Upper lobe of right lung (tissue), 1 donor: ENCODE measurements around the gene MYO5A. TPM values are rescaled to one million over a fixed set of nuclear protein-coding genes. Genes with fewer than 3 reads are reported as not detected.
A peak's percentile ranks its signal among the peaks of the same experiment; 100 is the strongest.
"Not testable (repeated sequence)": the region's sequence is repeated elsewhere in the genome, so short reads cannot be mapped to it uniquely, and the experiment has no call there.

Experiments
- ATAC-seq: fragments of 200-7000 bp; cut with Tn5 transposase; one replicate; pipeline ENCODE4 v1.9.1; 2020; ENCODE audit warnings: mild to moderate bottlenecking, moderate library complexity
- DNase-seq: peaks from one replicate; pipeline ENCODE4 v3.0.0-alpha.2; 2020
- H3K27ac ChIP-seq: fragments of 200-600 bp; one replicate; pipeline ENCODE4 v1.8.0; 2022
- H3K27me3 ChIP-seq: fragments of 200-600 bp; one replicate; pipeline ENCODE4 v1.8.0; 2022; ENCODE audit warnings: mild to moderate bottlenecking
- H3K36me3 ChIP-seq: fragments of 200-600 bp; one replicate; pipeline ENCODE4 v1.8.0; 2022
- H3K4me1 ChIP-seq: fragments of 200-600 bp; one replicate; pipeline ENCODE4 v1.8.0; 2022
- H3K4me3 ChIP-seq: fragments of 200-600 bp; one replicate; pipeline ENCODE4 v1.8.0; 2022; ENCODE audit warnings: mild to moderate bottlenecking
- H3K9me3 ChIP-seq: fragments of 200-600 bp; one replicate; pipeline ENCODE4 v1.8.0; 2022
- intact Hi-C: fragments of 100-400 bp; cut with DNase I; formaldehyde crosslinking; loops from one replicate; pipeline ENCODE4 v1.11.0; 2022
- total RNA-seq: library from RNA; stranded (reverse); fragmentation: NEBNext Ultra II Directional; extraction: Animal tissue kit (Norgen Biotek cat#: 25700); gene quantifications from one replicate; pipeline ENCODE4 v1.2.1, GENCODE V29; 2021
- TF ChIP-seq, protein P1 (sequence below): fragments of 200-600 bp; IDR thresholded peaks from one replicate; pipeline ENCODE4 v1.8.0; 2022; ENCODE audit warnings: antibody characterized with exemption
- donor health status: DM: no; HTN: yes; CAD: no; lungs with severe emphysema.

The MYO5A gene
- total RNA-seq, 1 donor from 2014 or later = 26.0 TPM

DNA sequence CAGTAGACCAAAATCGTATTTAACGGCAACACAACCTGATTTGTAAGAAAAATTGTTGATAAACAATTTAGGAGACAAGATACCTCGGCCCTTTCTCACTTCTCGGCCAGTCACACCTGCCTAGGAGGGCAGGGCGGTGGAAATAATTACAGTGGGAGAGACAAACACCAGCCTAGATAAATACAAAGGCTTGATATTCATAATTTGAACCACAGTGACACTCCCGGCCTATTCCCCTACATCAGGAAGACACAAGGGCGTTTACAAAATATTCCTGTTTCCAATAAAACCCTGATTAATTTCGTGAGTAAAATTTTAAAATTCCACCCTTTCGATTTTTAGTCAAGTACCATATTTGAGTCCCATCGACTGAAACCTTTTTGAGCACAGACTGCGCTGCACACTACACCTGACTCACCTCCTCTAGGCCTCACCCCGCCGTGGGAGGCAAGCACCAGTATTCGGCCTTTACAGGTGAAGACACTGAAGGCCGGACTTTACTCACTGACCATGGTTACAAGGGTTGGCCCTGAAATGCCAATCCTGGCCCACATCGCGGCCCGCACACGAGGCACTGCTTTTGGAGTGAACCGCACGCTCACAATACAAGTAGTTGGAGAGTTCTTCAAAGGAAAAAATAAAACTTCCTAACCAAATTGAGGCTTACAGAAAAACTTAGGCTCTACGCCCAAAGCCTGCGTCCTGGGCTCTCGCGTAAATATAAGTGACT lies 39.4 kb upstream of the MYO5A start:
- H3K4me3 ChIP-seq = peak overlapping the region; percentile 89
- H3K27ac ChIP-seq = peak overlapping the region; percentile 93
- DNase-seq = peak; percentile 73
- H3K9me3 ChIP-seq = no peaks in the 10 kb centered on the region
- intact Hi-C loops = no loop called here
- H3K36me3 ChIP-seq = no peaks in the 10 kb centered on the region
- ATAC-seq = peak; percentile 55
- H3K27me3 ChIP-seq = no peaks in the 10 kb centered on the region
- TF ChIP-seq, protein P1, sequence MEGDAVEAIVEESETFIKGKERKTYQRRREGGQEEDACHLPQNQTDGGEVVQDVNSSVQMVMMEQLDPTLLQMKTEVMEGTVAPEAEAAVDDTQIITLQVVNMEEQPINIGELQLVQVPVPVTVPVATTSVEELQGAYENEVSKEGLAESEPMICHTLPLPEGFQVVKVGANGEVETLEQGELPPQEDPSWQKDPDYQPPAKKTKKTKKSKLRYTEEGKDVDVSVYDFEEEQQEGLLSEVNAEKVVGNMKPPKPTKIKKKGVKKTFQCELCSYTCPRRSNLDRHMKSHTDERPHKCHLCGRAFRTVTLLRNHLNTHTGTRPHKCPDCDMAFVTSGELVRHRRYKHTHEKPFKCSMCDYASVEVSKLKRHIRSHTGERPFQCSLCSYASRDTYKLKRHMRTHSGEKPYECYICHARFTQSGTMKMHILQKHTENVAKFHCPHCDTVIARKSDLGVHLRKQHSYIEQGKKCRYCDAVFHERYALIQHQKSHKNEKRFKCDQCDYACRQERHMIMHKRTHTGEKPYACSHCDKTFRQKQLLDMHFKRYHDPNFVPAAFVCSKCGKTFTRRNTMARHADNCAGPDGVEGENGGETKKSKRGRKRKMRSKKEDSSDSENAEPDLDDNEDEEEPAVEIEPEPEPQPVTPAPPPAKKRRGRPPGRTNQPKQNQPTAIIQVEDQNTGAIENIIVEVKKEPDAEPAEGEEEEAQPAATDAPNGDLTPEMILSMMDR = no peak
- peaks cover 38% of the 10 kb centered on the region for H3K4me1 ChIP-seq

DNA sequence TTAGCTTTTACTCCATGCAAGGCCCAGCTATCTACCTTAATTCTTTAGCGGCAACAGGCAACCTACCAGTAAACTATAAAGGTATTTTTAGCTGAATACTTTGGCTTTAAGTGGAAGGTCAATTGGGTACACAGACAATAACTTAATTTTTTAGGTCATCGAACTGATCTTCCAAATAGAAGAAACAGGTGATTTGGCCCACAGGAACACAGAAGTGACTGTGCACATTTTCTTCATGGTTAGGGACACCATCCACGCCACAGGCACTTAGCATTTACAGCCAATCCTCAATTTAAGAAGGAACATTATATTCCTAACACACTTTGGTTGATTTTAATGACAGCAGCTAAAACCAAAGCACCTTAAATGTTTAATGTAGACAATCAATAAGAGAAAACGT lies 38.2 kb upstream of the MYO5A start:
- TF ChIP-seq, protein P1 = no peak
- Histone ChIP-seq H3K36me3 (no peaks in the 10 kb centered on the region), H3K27ac (no peak overlapping the region), H3K4me1 (peaks cover 38% of the 10 kb centered on the region), H3K9me3 (no peaks in the 10 kb centered on the region), H3K27me3 (no peaks in the 10 kb centered on the region), H3K4me3 (peak overlapping the region; percentile 89)
- DNase-seq (no peak), ATAC-seq (no peak)
- intact Hi-C loops = no loop called here

DNA sequence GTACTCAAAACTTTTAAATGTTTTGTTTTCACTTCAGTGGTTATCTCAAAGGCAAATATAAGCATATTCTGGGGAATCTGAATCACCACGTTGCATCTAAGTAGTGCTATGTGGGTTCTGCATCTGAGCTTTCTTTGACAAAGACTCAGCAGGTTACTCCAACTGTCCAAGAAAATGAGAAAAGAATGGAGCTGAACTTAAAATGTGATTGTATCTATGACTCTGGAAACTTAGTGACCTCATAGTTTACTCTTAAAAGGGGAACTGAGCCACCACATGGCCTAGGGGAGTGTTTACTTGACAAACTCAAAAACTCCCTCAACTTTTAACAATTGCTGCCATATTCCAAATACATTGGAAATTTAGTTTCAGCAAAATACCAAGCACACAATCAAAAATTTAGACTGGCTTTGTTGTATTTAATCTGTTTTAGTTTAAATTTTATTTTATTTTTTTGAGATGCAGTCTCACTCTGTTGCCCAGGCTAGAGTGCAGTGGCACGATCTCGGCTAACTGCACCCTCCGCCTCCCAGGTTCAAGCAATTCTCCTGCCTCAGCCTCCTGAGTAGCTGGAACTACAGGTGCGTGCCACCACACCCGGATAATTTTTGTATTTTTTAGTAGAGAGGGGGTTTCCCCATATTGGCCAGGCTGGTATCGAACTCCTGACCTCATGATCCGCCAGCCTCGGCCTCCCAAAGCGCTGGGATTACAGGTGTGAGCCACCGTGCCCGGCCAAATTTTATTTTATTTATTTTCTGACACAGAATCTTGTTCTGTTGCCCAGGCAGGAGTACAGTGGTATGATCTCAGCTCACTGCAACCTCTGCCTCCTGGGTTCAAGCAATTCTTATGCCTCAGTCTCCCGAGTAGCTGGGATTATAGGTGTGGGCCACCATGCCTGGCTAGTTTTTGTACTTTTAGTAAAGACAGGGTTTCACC lies 37.0 kb upstream of the MYO5A start:
- ATAC-seq, intact Hi-C loops, H3K27ac ChIP-seq, H3K4me3 ChIP-seq, DNase-seq, H3K9me3 ChIP-seq, H3K36me3 ChIP-seq, H3K27me3 ChIP-seq: not testable (repeated sequence)
- peaks cover 43% of the 10 kb centered on the region for H3K4me1 ChIP-seq

DNA sequence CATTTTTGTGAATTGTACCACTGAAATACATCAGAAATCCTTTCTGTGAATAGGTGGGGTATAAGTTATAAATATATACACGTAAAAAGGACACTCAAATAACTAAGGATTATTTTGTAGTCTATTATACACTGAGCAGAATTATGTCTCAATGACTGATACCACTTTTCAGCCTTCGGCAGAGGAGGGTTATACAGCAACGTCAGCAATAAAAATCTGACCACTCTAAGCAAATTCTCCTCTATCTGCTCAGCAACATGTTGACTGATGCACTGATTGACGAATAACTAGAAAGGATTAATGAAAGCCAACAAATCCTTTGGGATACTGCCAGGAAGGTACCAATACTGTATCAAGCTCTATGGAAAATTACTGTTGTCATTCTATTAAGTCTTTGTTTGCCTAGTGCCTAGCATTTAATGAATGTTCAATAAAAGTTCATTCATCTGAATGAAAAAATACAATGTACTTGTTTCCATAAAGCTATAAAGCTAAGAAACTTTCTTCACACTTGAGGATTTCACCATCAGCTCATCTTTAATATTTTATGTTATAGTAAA lies 34.9 kb upstream of the MYO5A start:
- no peaks in the 10 kb centered on the region for H3K27me3 ChIP-seq
- no peak overlapping the region for H3K4me3 ChIP-seq
- peaks cover 57% of the 10 kb centered on the region for H3K4me1 ChIP-seq
- ATAC-seq (no peak), DNase-seq (no peak)
- TF ChIP-seq, protein P1 = no peak
- no peak overlapping the region for H3K27ac ChIP-seq
- peaks cover 4% of the 10 kb centered on the region for H3K36me3 ChIP-seq
- H3K9me3 ChIP-seq = no peaks in the 10 kb centered on the region
- intact Hi-C loops = no loop called here

DNA sequence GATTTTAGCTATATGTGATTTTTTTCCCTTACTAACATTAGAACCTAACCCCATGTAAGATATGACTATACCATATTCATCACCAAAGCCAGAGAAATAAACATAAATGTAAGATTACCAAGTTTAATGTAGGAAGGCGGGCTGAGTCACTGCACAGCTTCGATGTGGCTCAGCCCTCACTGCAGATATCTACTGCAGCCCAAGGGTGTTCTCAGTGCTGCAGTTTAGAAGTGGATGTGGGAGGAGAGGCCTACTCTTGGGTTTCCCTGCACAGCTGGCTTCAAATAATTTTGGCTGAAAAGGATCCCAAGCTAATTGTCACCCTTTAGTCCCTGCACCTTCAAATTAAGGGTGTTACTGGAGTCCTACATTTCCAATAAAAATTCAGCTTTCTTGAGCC lies 30.9 kb upstream of the MYO5A start:
- TF ChIP-seq, protein P1 = no peak
- Histone ChIP-seq H3K4me3 (no peak overlapping the region), H3K27me3 (no peaks in the 10 kb centered on the region), H3K36me3 (peaks cover 21% of the 10 kb centered on the region), H3K27ac (no peak overlapping the region), H3K9me3 (no peaks in the 10 kb centered on the region), H3K4me1 (peaks cover 39% of the 10 kb centered on the region)
- intact Hi-C loops = no loop called here
- no peak for DNase-seq
- no peak for ATAC-seq

DNA sequence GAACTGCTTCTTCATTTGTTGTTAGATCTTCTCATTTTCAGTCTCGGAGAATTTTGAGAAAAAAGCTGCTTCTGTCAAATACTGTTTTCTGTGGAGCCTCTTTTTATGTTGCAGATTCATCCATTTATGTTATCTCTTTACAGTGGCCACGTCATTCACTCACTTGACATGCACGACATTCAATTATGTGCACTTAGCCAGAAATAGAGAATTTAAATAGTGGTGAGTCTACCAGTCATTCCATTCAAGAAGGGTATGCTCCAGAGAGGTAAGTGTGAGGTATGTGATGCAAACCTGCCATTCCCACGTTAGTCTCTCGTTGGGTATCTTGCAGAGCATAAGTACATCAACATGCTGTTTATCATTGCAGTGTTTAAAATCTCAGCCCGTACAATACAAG lies 30.3 kb upstream of the MYO5A start:
- ATAC-seq (no peak), DNase-seq (no peak)
- H3K4me1 ChIP-seq = peaks cover 37% of the 10 kb centered on the region

More for the DNA sequence above, 30.3 kb upstream of the MYO5A start:
- Histone ChIP-seq H3K36me3 (peaks cover 21% of the 10 kb centered on the region), H3K27ac (no peak overlapping the region), H3K4me3 (no peak overlapping the region), H3K9me3 (no peaks in the 10 kb centered on the region), H3K27me3 (no peaks in the 10 kb centered on the region)
- intact Hi-C loops = no loop called here
- TF ChIP-seq, protein P1 = no peak
